Retinal pigment epithelial cell (primary cell): Measurements from ENCODE around the gene MAGEB3.

Experiments
- DNase-seq: peaks from one replicate; pipeline ENCODE4 v3.0.0-alpha.2; 2010; ENCODE audit warnings: low read depth
- H3K4me3 ChIP-seq: 2 replicates; pipeline ENCODE4 v1.5.1; 2011; ENCODE audit warnings: mild to moderate bottlenecking, low read length, control low read depth, moderate library complexity
- TF ChIP-seq, protein P1 (sequence below): conservative IDR thresholded peaks from 2 replicates; pipeline ENCODE4 v1.5.1; 2011; ENCODE audit warnings: low read depth, low read length, control low read depth, inconsistent platforms

Gene MAGEB3

GRCh38 chrX:30246769-30247489 lies 16.5 kb downstream of the MAGEB3 start, which contains the start of gene MAGEB1:
TSS of gene MAGEB1 (plus strand) at chrX:30247146. CDS start at chrX:30250494, 3,348 bp downstream.
- no peak within 1 kb of the TSS for H3K4me3 ChIP-seq
- DNase-seq, result no peak
- TF ChIP-seq, protein P1, sequence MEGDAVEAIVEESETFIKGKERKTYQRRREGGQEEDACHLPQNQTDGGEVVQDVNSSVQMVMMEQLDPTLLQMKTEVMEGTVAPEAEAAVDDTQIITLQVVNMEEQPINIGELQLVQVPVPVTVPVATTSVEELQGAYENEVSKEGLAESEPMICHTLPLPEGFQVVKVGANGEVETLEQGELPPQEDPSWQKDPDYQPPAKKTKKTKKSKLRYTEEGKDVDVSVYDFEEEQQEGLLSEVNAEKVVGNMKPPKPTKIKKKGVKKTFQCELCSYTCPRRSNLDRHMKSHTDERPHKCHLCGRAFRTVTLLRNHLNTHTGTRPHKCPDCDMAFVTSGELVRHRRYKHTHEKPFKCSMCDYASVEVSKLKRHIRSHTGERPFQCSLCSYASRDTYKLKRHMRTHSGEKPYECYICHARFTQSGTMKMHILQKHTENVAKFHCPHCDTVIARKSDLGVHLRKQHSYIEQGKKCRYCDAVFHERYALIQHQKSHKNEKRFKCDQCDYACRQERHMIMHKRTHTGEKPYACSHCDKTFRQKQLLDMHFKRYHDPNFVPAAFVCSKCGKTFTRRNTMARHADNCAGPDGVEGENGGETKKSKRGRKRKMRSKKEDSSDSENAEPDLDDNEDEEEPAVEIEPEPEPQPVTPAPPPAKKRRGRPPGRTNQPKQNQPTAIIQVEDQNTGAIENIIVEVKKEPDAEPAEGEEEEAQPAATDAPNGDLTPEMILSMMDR, result no peak

- TF ChIP-seq, protein P1, result no peak
- no peak for DNase-seq
Measured at GRCh38 chrX:30248854-30249253, 18.4 kb downstream of the MAGEB3 start.

DNA sequence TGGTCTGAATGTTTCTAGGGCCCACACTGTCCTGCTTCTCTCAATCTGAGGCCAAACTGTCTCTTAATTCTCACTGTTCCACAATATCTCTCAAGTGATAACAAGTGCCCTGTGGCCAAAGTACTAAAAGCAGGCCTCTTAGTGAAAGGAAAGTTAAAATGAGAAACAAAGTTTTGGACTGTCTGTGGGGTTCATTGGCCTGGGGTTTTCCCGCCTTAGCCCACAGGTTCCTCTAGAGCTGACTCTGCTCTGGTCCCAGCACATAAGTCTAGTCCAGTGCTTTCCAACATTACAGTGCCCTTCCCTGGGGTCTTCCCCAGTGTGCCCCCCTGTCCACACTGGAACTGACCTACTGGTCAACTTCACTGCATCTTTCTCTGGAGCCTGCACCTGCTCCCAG lies 22.8 kb downstream of the MAGEB3 start:
- DNase-seq, result no peak

More at GRCh38 chrX:30248854-30249253, 18.4 kb downstream of the MAGEB3 start:
- H3K4me3 ChIP-seq, result no peak overlapping the region

GRCh38 chrX:30259927-30260326 lies 29.5 kb downstream of the MAGEB3 start:
- no peak overlapping the region for H3K4me3 ChIP-seq
- no peak for DNase-seq
- TF ChIP-seq, protein P1, result no peak

More for the DNA sequence above, 22.8 kb downstream of the MAGEB3 start:
- TF ChIP-seq, protein P1, result no peak
- no peak overlapping the region for H3K4me3 ChIP-seq

GRCh38 chrX:30261012-30261411 lies 30.6 kb downstream of the MAGEB3 start:
- no peak for DNase-seq
- H3K4me3 ChIP-seq, result no peak overlapping the region
- TF ChIP-seq, protein P1, result no peak

GRCh38 chrX:30262763-30263162 lies 32.3 kb downstream of the MAGEB3 start:
- H3K4me3 ChIP-seq, result no peak overlapping the region
- DNase-seq, result no peak
- TF ChIP-seq, protein P1, result no peak

DNA sequence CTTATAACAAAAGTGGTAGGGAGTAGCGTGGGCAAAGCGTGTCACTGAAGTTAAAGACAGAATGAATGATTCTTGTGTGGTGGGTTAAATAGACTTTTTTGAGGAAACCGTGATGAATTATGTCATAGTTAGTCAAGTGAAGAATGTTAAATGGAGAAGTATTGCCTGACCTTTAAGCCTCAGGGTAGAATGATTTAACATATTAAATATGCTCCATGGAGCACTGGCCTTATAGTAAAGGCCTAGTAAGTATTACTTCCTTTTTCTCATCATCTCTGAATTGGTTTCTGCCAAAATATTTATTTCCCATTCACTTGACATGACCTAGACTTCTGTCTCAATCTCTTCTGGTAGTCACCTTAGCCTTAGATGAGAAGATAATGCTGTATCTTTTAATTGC lies 40.2 kb downstream of the MAGEB3 start:
- TF ChIP-seq, protein P1, result no peak
- DNase-seq, result no peak
- H3K4me3 ChIP-seq, result no peak overlapping the region
